GM18502 (cell line): ENCODE measurements around the gene RGS5.

Experiments used
- ATAC-seq: cut with Tn5 transposase; IDR thresholded peaks from one replicate; pipeline ENCODE4 v1.9.1; 2021; ENCODE audit warnings: mild to moderate bottlenecking; ENCODE audit not compliant: unreplicated experiment, poor library complexity

Gene RGS5

GRCh38 chr1:163148911-163149310, 53.8 kb downstream of the RGS5 start:
- ATAC-seq: no peak

- no peak for ATAC-seq
These were observed 55.7 kb downstream of the RGS5 start for GRCh38 chr1:163147019-163147418.

GRCh38 chr1:163145435-163145834, 57.3 kb downstream of the RGS5 start:
- ATAC-seq: no peak

GRCh38 chr1:163144418-163144817, 58.3 kb downstream of the RGS5 start:
- ATAC-seq: no peak

- no peak for ATAC-seq
These were observed 60.6 kb downstream of the RGS5 start for GRCh38 chr1:163142152-163142551.

GRCh38 chr1:163141556-163141955, 61.2 kb downstream of the RGS5 start:
- ATAC-seq: no peak

- no peak for ATAC-seq
These were observed 65.0 kb downstream of the RGS5 start for GRCh38 chr1:163137556-163138265.

GRCh38 chr1:163131981-163132380, 70.7 kb downstream of the RGS5 start:
- ATAC-seq: no peak

- no peak for ATAC-seq
These were observed 72.4 kb downstream of the RGS5 start for GRCh38 chr1:163130225-163130856.

- ATAC-seq: no peak
These were observed 74.4 kb downstream of the RGS5 start for GRCh38 chr1:163128282-163128681.

GRCh38 chr1:163124812-163125211, 77.9 kb downstream of the RGS5 start:
- ATAC-seq: no peak

GRCh38 chr1:163120372-163120771, 82.3 kb downstream of the RGS5 start:
- no peak for ATAC-seq

- ATAC-seq: no peak
These were observed 83.0 kb downstream of the RGS5 start for GRCh38 chr1:163119707-163120106.

GRCh38 chr1:163115887-163116286, 86.8 kb downstream of the RGS5 start:
- ATAC-seq: no peak

GRCh38 chr1:163107655-163108054, 95.1 kb downstream of the RGS5 start:
- no peak for ATAC-seq

- ATAC-seq: no peak
These were observed 96.2 kb downstream of the RGS5 start for GRCh38 chr1:163106364-163106987.

GRCh38 chr1:163104385-163105099, 98.2 kb downstream of the RGS5 start:
- ATAC-seq: no peak

GRCh38 chr1:163102590-163102989, 100.1 kb downstream of the RGS5 start:
- ATAC-seq: no peak

GRCh38 chr1:163095213-163095612, 107.5 kb downstream of the RGS5 start:
- ATAC-seq: no peak

GRCh38 chr1:163094589-163094988, 108.1 kb downstream of the RGS5 start:
- ATAC-seq: no peak

GRCh38 chr1:163094182-163094581, 108.5 kb downstream of the RGS5 start:
- no peak for ATAC-seq
